Uterus (tissue), 4 donors: Measurements from ENCODE around the gene WBP1. TPM values are rescaled to one million over a fixed set of nuclear protein-coding genes. Genes with fewer than 3 reads are reported as not detected.
"Not testable (repeated sequence)": the region's sequence is repeated elsewhere in the genome, so short reads cannot be mapped to it uniquely, and the experiment has no call there.

ENCODE experiments used
- DNase-seq, 2 donors: peaks; one replicate each; pipeline ENCODE4 v3.0.0-alpha.2; 2019 to 2020
- H3K27ac ChIP-seq, 2 donors: fragments of 200-600 bp; sonication (generic); 1 replicate in 1 of 2; 2 replicates in 1 of 2; pipeline ENCODE4 v1.5.1; 2016 to 2018
- H3K27me3 ChIP-seq, 2 donors: fragments of 200-600 bp; sonication (generic); one replicate each; pipeline ENCODE4 v1.5.1; 2018 to 2019; ENCODE audit warnings: control low read depth in 1 of 2
- H3K36me3 ChIP-seq, 2 donors: fragments of 200-600 bp; sonication (generic); one replicate each; pipeline ENCODE4 v1.5.1; 2019; ENCODE audit warnings: control low read depth in 1 of 2
- H3K4me1 ChIP-seq, 2 donors: fragments of 200-600 bp; sonication (generic); one replicate each; pipeline ENCODE4 v1.5.1; 2018 to 2019; ENCODE audit warnings: control low read depth in 1 of 2
- H3K4me3 ChIP-seq, 2 donors: fragments of 200-600 bp; sonication (generic); 1 replicate in 1 of 2; 2 replicates in 1 of 2; pipeline ENCODE4 v1.5.1; 2018 to 2019; ENCODE audit warnings: mild to moderate bottlenecking in 1 of 2
- H3K9me3 ChIP-seq, 2 donors: fragments of 200-600 bp; sonication (generic); one replicate each; pipeline ENCODE4 v1.5.1; 2019; ENCODE audit warnings: control low read depth in 1 of 2
- CTCF ChIP-seq, 4 experiments: fragments of 200-600 bp in 2 of 4; fragments of 450-650 bp in 2 of 4; sonication (generic) in 2 of 4; IDR thresholded peaks; one replicate each; pipeline ENCODE4 v1.5.1; 2016 to 2019; ENCODE audit warnings: antibody characterized with exemption in 4 of 4, mild to moderate bottlenecking in 2 of 4, moderate library complexity in 1 of 4
- POLR2A ChIP-seq, 2 donors: fragments of 450-650 bp; IDR thresholded peaks; one replicate each; pipeline ENCODE4 v1.6.1; 2016; ENCODE audit warnings: antibody characterized with exemption in 2 of 2, mild to moderate bottlenecking in 1 of 2, moderate library complexity in 1 of 2
- intact Hi-C: fragments of 100-400 bp; cut with DNase I; formaldehyde crosslinking; loops from one replicate; pipeline ENCODE4 v1.15.1; 2023; ENCODE audit warnings: low total_unique reads
- total RNA-seq, 4 donors: library from RNA; depleted of rRNA in 3 of 4; stranded (reverse); fragments of >200 nt in 3 of 4; gene quantifications; one replicate each; pipeline versions ENCODE4 v1.1.0 to v1.2.4, GENCODE V29; 2014 to 2023
- donor health status: DM: yes; HTN: yes; CAD: no.

Gene WBP1
- total RNA-seq, 4 donors from 2014 or later: 25.4 to 74.2 (median 50.8) TPM

DNA sequence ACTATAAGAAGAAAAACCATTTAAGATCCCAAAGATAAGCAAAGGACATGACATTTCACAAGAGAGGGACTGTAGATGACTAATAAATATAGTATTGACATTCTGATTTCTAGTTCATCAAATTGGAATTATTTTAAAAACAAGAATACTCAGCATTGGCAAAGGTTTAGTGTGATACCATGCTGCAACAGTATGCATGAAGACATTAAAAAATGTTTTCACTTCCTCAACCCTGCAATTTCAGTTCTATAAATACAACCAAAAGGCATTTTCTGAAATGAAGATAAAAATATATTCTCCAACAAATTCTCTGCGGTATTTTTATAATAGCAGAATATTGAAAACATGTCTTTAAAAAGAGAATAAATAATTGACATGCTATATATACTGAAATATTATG lies 38.9 kb upstream of the WBP1 start:
- H3K9me3 ChIP-seq: no peaks in the 10 kb centered on the region
- H3K4me3 ChIP-seq: no peak overlapping the region
- no peaks in the 10 kb centered on the region for H3K27me3 ChIP-seq
- DNase-seq: no peak
- no peak overlapping the region for H3K27ac ChIP-seq
- TF ChIP-seq CTCF (IDR thresholded peaks at IDR 0.05) (no peak), POLR2A (IDR thresholded peaks at IDR 0.05) (no peak)
- peaks cover 0 to 2% of the 10 kb centered on the region in 2 donors for H3K4me1 ChIP-seq
- no peaks in the 10 kb centered on the region for H3K36me3 ChIP-seq
- intact Hi-C loops: no loop called here

GRCh38 chr2:74420006-74420405 lies 38.2 kb upstream of the WBP1 start:
- no peak for DNase-seq
- intact Hi-C loops: no loop called here

DNA sequence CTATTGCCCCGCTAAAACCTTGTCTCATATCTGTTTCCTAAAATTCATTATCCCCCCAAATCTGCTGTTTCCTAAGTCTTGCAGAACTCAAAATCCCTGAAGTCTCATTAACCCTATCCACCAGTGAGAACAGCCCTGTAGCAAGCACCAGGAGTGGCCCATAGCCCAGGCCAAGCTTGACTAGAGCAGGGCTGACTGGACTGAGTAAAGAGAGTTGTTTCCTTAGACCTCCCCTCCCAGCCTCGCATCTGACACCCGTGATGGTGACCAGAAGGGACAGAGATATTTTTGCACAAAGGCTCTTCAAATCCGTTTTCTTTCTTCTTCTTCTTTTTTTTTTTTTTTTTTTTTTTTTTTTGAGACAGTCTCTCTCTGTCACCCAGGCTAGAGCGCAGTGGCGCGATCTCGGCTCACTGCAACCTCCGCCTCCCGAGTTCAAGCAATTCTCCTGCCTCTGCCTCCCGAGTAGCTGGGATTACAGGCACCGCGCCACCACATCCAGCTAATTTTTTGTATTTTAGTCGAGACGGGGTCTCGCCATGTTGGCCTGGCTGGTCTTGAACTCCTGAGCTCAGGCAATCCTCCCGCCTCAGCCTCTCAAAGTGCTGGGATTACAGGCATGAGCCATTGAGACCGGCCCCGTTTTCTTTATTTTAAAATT lies 37.7 kb upstream of the WBP1 start:
- H3K27me3 ChIP-seq, H3K9me3 ChIP-seq, DNase-seq, H3K36me3 ChIP-seq, intact Hi-C loops, H3K4me1 ChIP-seq: not testable (repeated sequence)
- H3K27ac ChIP-seq: peak overlapping the region in 1 of 2 donors; percentile 80
- H3K4me3 ChIP-seq: peak overlapping the region in 1 of 2 donors; percentile 61

More at GRCh38 chr2:74420006-74420405, 38.2 kb upstream of the WBP1 start:
- Histone ChIP-seq H3K9me3 (no peaks in the 10 kb centered on the region), H3K27me3 (no peaks in the 10 kb centered on the region), H3K4me3 (no peak overlapping the region), H3K4me1 (no peaks in the 10 kb centered on the region), H3K27ac (no peak overlapping the region), H3K36me3 (no peaks in the 10 kb centered on the region)
- TF ChIP-seq CTCF (IDR thresholded peaks at IDR 0.05): no peak
- no peak for TF ChIP-seq POLR2A (IDR thresholded peaks at IDR 0.05)

DNA sequence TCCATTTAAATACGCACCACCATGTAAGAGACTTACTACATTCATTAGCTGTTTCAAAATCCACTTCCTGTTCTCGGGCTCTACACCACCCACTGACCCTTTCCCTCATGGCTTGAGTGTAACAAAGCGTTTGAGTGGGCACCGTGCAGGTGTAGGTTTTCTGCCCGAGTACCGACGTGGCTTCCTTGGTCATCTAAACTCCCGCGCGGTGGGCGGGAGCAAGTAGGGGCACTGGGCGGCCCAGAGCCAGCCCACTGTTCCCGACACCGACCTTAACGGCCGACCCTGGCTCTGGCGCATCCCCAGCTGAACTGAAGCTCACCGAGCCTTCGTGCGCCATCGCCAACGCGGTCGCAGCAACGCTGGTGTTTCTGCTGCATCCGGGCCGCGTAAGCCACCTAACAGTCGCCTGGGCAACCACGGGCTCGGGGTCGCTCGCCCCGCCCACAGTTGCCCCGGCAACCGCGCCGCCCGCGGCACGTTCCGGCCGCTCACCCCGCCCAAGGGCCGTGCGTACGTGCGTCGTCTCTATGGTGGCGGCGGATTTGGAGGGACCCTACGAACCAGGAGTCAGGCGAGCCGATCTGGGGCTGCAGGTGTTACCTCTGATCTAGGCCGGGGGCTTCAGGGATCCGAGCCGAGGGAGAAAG lies 36.9 kb upstream of the WBP1 start, which contains the start of the genes C2orf81 and WDR54:
Gene C2orf81, minus strand, starts transcription at position 399 of the 650 bp plus-strand sequence. Its CDS starts 59 bp downstream, at position 340.
Gene WDR54, plus strand, starts transcription at position 510 of the 650 bp plus-strand sequence. CDS start 424 bp downstream, outside the sequence.
- Histone ChIP-seq H3K27me3 (no peaks in the 10 kb centered on the region), H3K27ac (peak within 1 kb of the TSS; percentile 47 to 80), H3K36me3 (no peaks in the 10 kb centered on the region), H3K4me1 (no peaks in the 10 kb centered on the region), H3K4me3 (peak within 1 kb of the TSS; percentile 39 to 61), H3K9me3 (no peaks in the 10 kb centered on the region)
- intact Hi-C loops: no loop called here
- peak in 1 of 2 donors; percentile 76 for TF ChIP-seq POLR2A (IDR thresholded peaks at IDR 0.05)
- no peak for TF ChIP-seq CTCF (IDR thresholded peaks at IDR 0.05)
- DNase-seq: peak; percentile 85 to 88

DNA sequence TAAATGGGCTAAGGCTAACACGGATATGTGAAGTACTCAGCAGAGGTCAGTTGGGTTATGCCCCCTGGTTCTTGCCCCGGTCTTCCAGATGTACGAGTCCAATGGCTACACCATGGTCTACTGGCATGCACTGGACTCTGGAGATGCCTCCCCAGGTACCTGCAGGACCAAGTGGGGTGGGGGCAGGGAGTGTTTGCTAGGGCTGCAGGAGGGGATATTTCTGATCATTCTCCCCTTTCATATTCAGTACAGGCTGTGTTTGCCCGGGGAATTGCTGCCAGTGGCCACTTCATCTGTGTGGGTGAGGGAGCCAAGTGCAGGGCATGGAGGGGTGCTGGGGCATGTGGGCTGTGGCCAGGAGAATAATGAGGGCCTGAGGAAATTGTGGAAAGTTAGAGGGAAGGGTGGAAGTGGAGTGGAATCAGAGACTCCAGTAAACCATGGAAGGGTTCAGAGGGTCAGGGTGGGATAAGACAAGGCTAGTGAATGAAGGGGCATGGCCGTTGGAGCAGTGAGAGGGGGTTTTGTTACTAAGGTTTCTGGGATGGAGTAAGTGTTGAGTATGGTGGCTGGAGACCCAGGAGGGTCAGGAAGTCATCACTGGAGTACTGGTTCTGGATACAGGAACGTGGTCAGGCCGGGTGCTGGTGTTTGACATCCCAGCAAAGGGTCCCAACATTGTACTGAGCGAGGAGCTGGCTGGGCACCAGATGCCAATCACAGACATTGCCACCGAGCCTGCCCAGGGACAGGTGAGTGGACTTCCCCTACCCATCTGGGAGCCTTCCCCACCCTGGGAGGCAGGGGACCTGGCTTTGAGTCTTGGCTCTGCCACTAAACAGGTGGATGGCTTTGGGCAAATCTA lies 34.8 kb upstream of the WBP1 start:
- no peaks in the 10 kb centered on the region for H3K9me3 ChIP-seq
- H3K4me3 ChIP-seq: no peak overlapping the region
- TF ChIP-seq POLR2A (IDR thresholded peaks at IDR 0.05) (no peak), CTCF (IDR thresholded peaks at IDR 0.05) (no peak)
- no peaks in the 10 kb centered on the region for H3K27me3 ChIP-seq
- H3K27ac ChIP-seq: no peak overlapping the region
- no peak for DNase-seq
- H3K4me1 ChIP-seq: no peaks in the 10 kb centered on the region
- intact Hi-C loops: no loop called here
- no peaks in the 10 kb centered on the region for H3K36me3 ChIP-seq
